ENCODE results near the gene AJUBA.
"Not testable (repeated sequence)": the region's sequence is repeated elsewhere in the genome, so short reads cannot be mapped to it uniquely, and the experiment has no call there.

Gene AJUBA

DNA sequence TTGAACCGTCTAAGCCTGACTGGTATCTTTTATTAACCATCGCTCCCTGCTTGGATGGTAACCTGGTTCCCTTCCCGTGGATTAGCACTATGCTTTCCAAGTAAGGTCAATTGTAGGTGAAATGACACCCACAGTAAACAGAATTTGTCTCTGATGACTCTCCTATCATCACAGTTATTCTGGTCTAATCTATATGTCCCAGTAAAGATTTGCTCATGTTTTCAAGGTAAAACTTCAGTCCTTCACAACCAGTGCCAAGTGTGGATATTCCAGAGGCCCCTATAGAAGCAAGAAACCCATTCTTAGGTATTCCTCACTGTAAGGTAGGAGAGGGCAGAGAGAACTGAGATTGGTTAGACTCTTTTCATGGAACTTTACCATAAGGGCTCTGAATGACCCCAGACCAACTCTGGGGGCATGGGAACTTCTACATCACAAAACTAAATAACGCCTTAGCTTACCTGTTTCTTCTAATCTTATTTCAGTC, 15.5 kb downstream of the AJUBA start:
- Histone ChIP-seq H3K27ac (ENCODE audit: low read depth, low read length) (no peak overlapping the region), H3K9ac (ENCODE audit: low read length) (no peak overlapping the region), H3K4me1 (ENCODE audit: control insufficient read depth, insufficient read depth, low read length) (no peaks in the 10 kb centered on the region), H3K9me3 (ENCODE audit: control insufficient read depth, insufficient read depth, low read depth, low read length) (no peaks in the 10 kb centered on the region), H3K36me3 (ENCODE audit: control insufficient read depth, insufficient read depth, low read length) (peaks cover 16% of the 10 kb centered on the region), H3K4me3 (ENCODE audit: low read depth, low read length) (no peak overlapping the region), H3K27me3 (ENCODE audit: control insufficient read depth, insufficient read depth, low read length) (no peaks in the 10 kb centered on the region)

DNA sequence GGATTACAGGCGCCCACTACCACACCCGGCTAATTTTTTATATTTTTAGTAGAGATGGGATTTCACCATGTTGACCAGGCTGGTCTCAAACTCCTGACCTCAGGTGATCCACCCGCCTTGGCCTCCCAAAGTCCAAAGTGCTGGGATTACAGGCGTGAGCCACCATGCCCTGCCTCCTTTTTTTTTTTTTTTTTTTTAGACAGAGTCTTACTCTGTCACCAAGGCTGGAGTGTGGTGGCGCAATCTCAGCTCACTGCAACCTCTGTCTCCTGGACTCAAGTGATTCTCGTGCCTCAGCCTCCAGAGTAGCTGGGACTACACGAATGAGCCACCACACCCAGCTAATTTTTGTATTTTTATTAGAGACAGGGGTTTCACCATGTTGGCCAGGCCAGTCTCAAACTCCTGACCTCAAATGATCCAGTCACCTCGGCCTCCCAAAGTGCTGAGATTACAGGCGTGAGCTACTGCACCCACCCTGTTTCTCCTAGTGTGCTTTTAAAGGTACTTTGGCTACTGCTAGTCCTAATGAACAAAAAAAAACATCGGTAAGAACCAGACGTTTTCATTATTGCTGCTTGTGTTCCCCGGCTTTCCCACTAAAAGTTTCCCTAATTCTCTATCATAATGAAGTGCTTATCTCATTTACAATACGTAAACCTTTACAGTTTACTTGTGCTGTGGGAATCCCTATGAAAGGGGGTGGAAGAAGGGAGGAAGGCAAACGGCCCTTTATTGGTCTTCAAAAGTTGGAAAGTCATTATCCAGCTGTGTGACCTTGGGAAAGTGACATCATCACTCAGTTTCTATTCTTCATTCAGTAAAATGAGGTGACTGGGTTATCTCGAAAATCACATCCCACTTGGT, 16.2 kb downstream of the AJUBA start:
- H3K4me3 ChIP-seq (ENCODE audit: low read depth, low read length); H3K9me3 ChIP-seq (ENCODE audit: control insufficient read depth, insufficient read depth, low read depth, low read length); H3K27me3 ChIP-seq (ENCODE audit: control insufficient read depth, insufficient read depth, low read length); H3K4me1 ChIP-seq (ENCODE audit: control insufficient read depth, insufficient read depth, low read length); H3K36me3 ChIP-seq (ENCODE audit: control insufficient read depth, insufficient read depth, low read length); H3K9ac ChIP-seq (ENCODE audit: low read length); H3K27ac ChIP-seq (ENCODE audit: low read depth, low read length): not testable (repeated sequence)

DNA sequence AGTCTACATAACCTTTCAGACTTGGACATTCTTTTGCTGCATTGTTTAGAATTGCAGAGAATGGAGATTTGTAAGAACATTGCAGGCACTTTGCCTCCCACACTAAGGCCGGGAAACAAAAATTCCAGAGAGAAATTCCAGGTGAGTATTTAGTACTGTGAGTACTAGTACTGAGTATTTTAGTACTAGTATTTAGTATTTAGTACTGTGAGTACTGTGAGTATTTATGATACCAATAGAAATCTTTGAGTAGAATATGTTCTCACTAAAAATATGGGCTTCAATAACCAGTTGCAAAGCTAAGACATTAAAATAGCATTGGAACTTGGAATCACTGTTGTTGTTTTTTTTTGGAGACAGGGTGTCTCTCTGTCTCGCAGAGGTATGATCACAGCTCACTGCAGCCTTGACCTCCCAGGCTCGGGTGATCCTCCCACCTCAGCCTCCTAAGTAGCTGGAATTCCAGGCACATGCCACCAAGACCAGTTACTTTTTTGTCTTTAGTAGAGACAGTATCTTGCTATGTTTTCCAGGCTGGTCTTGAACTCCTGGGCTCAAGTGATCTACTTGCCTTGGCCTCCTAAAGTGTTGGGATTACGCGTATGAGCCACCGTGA, 20.2 kb downstream of the AJUBA start:
- H3K9me3 ChIP-seq (ENCODE audit: control insufficient read depth, insufficient read depth, low read depth, low read length), result no peaks in the 10 kb centered on the region
- H3K4me1 ChIP-seq (ENCODE audit: control insufficient read depth, insufficient read depth, low read length), result no peaks in the 10 kb centered on the region; the same call in 1 of the 2 replicates
- no peaks in the 10 kb centered on the region for H3K36me3 ChIP-seq (ENCODE audit: control insufficient read depth, insufficient read depth, low read length)
- H3K27ac ChIP-seq (ENCODE audit: low read depth, low read length), result no peak overlapping the region
- no peak overlapping the region for H3K9ac ChIP-seq (ENCODE audit: low read length)
- H3K27me3 ChIP-seq (ENCODE audit: control insufficient read depth, insufficient read depth, low read length), result no peaks in the 10 kb centered on the region
- no peak overlapping the region for H3K4me3 ChIP-seq (ENCODE audit: low read depth, low read length)

DNA sequence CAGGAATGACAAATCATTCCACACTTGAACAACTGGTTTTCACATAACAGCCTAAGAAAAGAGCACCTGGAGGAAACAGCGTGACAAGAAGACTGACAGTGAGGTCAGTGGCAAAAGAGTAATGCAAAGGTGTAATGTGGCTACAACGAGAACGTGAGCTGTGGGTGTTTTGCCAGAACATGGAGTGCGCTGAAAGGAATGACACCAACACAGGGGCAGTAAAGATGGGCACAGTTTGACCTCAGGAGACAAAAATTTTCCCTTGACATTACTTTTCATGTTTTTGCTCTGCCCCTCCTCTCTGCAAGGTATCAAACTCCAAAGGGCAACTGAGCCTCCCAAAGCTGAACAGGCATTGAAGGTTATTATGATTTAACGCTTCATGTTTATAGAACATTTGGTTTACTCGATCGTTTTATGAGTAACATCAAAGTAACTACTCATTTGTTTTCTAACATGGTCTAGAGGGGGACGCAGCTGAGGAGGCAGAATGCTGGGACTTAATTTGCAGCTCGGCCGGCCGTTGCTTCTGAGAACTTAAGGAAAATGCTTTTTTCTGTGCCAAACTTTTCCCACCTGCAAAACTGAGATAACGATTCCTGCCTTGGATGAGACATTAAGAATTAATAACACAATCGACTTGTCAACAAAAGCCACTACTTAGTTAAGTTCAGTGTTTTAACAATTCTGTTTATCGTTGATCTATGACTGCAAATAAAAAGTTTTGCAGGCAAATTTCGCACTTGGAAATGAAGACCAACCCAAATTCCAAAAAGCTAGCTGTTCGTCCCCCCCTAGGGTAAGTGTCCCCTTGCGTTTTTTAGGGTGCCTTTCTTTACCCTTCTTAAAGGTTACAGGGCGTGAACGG, 26.4 kb downstream of the AJUBA start:
- H3K36me3 ChIP-seq (ENCODE audit: control insufficient read depth, insufficient read depth, low read length), result peaks cover 16% of the 10 kb centered on the region
- peaks cover 5% of the 10 kb centered on the region for H3K4me1 ChIP-seq (ENCODE audit: control insufficient read depth, insufficient read depth, low read length)
- no peaks in the 10 kb centered on the region for H3K27me3 ChIP-seq (ENCODE audit: control insufficient read depth, insufficient read depth, low read length)
- peak overlapping the region; percentile 96 for H3K27ac ChIP-seq (ENCODE audit: low read depth, low read length)
- peak overlapping the region; percentile 93 for H3K9ac ChIP-seq (ENCODE audit: low read length)
- peak overlapping the region; percentile 70 for H3K4me3 ChIP-seq (ENCODE audit: low read depth, low read length)
- no peaks in the 10 kb centered on the region for H3K9me3 ChIP-seq (ENCODE audit: control insufficient read depth, insufficient read depth, low read depth, low read length)

DNA sequence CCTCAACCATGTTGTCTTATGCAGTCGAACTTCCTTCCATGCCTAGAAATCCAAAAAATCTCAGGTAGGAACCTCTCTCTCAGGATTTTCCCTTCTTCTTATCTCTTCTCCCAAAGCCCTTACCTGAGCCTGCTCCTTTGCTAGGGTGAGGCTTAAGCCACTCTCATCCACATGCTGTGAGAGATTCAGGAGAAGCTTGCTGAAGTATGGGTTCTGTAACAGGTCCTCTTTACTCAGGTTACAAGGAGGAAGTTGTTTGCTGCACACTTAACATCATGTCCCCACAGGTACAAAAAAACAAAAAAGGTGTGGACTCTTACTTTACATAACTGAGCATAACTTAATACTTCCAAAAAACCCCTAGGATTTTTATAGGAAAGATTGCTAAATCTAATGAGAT, 29.9 kb downstream of the AJUBA start:
- Histone ChIP-seq H3K36me3 (ENCODE audit: control insufficient read depth, insufficient read depth, low read length) (peaks cover 38% of the 10 kb centered on the region), H3K27ac (ENCODE audit: low read depth, low read length) (no peak overlapping the region)

DNA sequence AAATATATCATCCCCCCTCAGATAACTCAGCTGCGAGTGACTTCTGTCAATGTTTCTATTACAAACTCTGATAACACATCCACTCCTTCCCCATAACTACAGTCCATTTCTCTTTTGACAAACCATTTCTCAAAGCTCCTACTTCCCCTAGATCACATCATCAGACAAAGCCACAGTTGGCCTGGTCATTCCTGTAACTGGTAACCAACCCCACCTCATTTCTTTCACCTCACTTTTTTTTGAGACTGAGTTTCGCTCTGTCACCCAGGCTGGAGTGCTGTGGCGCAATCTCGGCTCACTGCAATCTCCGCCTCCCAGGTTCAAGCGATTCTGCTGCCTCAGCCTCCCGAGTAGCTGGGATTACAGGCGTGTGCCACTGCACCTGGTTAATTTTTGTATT, 30.6 kb downstream of the AJUBA start:
- peaks cover 45% of the 10 kb centered on the region for H3K36me3 ChIP-seq (ENCODE audit: control insufficient read depth, insufficient read depth, low read length)
- H3K27me3 ChIP-seq (ENCODE audit: control insufficient read depth, insufficient read depth, low read length); H3K9me3 ChIP-seq (ENCODE audit: control insufficient read depth, insufficient read depth, low read depth, low read length); H3K4me1 ChIP-seq (ENCODE audit: control insufficient read depth, insufficient read depth, low read length); H3K9ac ChIP-seq (ENCODE audit: low read length); H3K27ac ChIP-seq (ENCODE audit: low read depth, low read length); H3K4me3 ChIP-seq (ENCODE audit: low read depth, low read length): not testable (repeated sequence)

More for the DNA sequence above, 29.9 kb downstream of the AJUBA start:
- Histone ChIP-seq H3K27me3 (ENCODE audit: control insufficient read depth, insufficient read depth, low read length) (no peaks in the 10 kb centered on the region), H3K4me1 (ENCODE audit: control insufficient read depth, insufficient read depth, low read length) (peaks cover 5% of the 10 kb centered on the region), H3K4me3 (ENCODE audit: low read depth, low read length) (no peak overlapping the region), H3K9me3 (ENCODE audit: control insufficient read depth, insufficient read depth, low read depth, low read length) (no peaks in the 10 kb centered on the region), H3K9ac (ENCODE audit: low read length) (no peak overlapping the region)

DNA sequence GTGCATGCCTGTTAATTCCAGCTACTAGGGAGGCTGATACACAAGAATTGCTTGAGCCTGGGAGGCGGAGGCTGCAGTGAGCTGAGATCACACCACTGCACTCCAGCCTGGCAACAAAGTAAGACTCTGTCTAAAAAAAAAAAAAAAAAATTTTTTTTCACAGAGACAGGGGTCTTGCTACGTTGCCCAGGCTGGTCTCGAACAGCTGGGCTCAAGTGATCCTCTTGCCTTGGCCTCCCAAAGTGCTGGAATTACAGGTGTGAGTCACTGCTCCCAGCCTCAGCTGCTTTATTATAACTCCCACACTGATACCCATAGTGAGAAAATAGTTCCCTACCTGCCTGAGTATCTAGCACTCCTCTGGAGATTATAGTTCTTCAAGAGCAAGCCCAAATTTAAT, 36.7 kb downstream of the AJUBA start:
- Histone ChIP-seq H3K36me3 (ENCODE audit: control insufficient read depth, insufficient read depth, low read length) (peaks cover 37% of the 10 kb centered on the region), H3K9me3 (ENCODE audit: control insufficient read depth, insufficient read depth, low read depth, low read length) (no peaks in the 10 kb centered on the region), H3K4me3 (ENCODE audit: low read depth, low read length) (no peak overlapping the region), H3K27me3 (ENCODE audit: control insufficient read depth, insufficient read depth, low read length) (no peaks in the 10 kb centered on the region), H3K4me1 (ENCODE audit: control insufficient read depth, insufficient read depth, low read length) (no peaks in the 10 kb centered on the region), H3K27ac (ENCODE audit: low read depth, low read length) (no peak overlapping the region), H3K9ac (ENCODE audit: low read length) (no peak overlapping the region)

DNA sequence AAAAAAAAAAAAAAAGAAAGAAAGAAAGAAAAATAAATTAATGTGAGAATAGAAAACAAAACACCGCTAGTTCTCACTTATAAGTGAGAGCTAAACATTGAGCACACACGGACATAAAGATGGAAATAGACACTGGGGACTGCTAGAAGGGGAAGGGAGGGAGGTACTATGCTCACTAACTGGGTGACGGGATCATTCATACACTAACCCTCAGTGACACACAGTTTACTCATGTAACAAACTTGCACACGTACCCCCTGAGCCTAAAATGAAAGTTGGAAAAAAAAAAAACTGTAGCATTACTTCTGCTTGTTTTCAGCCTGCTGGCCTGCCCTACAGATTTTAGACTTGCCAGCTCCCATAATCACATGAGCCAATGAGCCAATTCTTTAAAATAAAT, 42.7 kb downstream of the AJUBA start:
- H3K4me3 ChIP-seq (ENCODE audit: low read depth, low read length), result no peak overlapping the region
- no peak overlapping the region for H3K9ac ChIP-seq (ENCODE audit: low read length)
- H3K27me3 ChIP-seq (ENCODE audit: control insufficient read depth, insufficient read depth, low read length), result no peaks in the 10 kb centered on the region
- no peaks in the 10 kb centered on the region for H3K36me3 ChIP-seq (ENCODE audit: control insufficient read depth, insufficient read depth, low read length)
- no peaks in the 10 kb centered on the region for H3K9me3 ChIP-seq (ENCODE audit: control insufficient read depth, insufficient read depth, low read depth, low read length)
- no peak overlapping the region for H3K27ac ChIP-seq (ENCODE audit: low read depth, low read length)
- no peaks in the 10 kb centered on the region for H3K4me1 ChIP-seq (ENCODE audit: control insufficient read depth, insufficient read depth, low read length)

DNA sequence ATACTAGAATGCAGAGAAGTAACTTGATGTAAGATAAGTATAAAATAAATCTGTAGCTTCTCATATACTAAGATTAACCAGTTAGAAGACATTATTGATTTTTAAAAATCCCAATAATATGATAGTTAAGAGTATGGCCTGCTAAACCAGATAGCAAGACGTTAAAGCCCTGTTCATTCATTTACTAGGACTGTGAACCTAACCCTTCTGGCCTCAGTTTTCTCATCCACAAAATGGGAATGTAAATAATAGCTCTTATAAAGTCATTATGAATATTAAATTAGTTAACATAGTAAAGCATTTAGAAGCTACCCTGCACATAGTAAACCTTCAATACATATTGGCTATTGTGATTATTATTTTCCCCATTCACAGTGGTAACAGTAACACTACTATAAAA, 47.2 kb downstream of the AJUBA start:
- H3K27ac ChIP-seq (ENCODE audit: low read depth, low read length), result no peak overlapping the region
- H3K9me3 ChIP-seq (ENCODE audit: control insufficient read depth, insufficient read depth, low read depth, low read length), result no peaks in the 10 kb centered on the region
- no peaks in the 10 kb centered on the region for H3K27me3 ChIP-seq (ENCODE audit: control insufficient read depth, insufficient read depth, low read length)
- no peaks in the 10 kb centered on the region for H3K4me1 ChIP-seq (ENCODE audit: control insufficient read depth, insufficient read depth, low read length)
- no peak overlapping the region for H3K9ac ChIP-seq (ENCODE audit: low read length)
- no peak overlapping the region for H3K4me3 ChIP-seq (ENCODE audit: low read depth, low read length)
- H3K36me3 ChIP-seq (ENCODE audit: control insufficient read depth, insufficient read depth, low read length), result no peaks in the 10 kb centered on the region

DNA sequence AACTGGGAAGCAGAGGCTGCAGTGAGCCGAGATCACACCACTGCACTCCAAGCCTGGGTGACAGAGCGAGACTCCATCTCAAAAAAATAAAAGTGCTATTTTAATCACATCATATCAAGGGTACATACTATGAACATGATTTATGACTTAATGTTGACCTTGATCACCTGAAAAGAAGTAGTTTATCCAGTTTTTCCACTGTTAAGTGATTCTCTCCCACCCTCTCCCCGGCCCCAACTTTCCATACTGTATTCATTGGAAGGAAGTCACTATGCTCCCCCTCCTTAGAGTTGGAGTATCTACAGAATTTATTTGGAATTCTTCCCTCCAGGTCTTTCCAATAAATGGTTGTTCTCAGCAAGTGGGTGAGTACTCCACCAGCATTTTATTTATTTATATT, 50.2 kb downstream of the AJUBA start:
- Histone ChIP-seq H3K4me3 (ENCODE audit: low read depth, low read length) (no peak overlapping the region), H3K27ac (ENCODE audit: low read depth, low read length) (no peak overlapping the region), H3K4me1 (ENCODE audit: control insufficient read depth, insufficient read depth, low read length) (no peaks in the 10 kb centered on the region; the same call in 1 of the 2 replicates), H3K36me3 (ENCODE audit: control insufficient read depth, insufficient read depth, low read length) (peaks cover 4% of the 10 kb centered on the region), H3K27me3 (ENCODE audit: control insufficient read depth, insufficient read depth, low read length) (no peaks in the 10 kb centered on the region), H3K9me3 (ENCODE audit: control insufficient read depth, insufficient read depth, low read depth, low read length) (no peaks in the 10 kb centered on the region), H3K9ac (ENCODE audit: low read length) (no peak overlapping the region)
